Astrocyte of the cerebellum (primary cell): ENCODE data around the gene SNTA1.

Source experiments
- DNase-seq: peaks from one replicate; pipeline ENCODE4 v3.0.0-alpha.2; 2011; ENCODE audit warnings: low read depth
- H3K4me3 ChIP-seq: 2 replicates; pipeline ENCODE4 v1.5.1; 2011; ENCODE audit warnings: mild to moderate bottlenecking, low read depth, low read length, moderate library complexity
- CTCF ChIP-seq: IDR thresholded peaks from 2 replicates; pipeline ENCODE4 v1.5.1; 2012; ENCODE audit warnings: low read length, low read depth, moderate library complexity, mild to moderate bottlenecking; ENCODE audit errors: missing control alignments
- in situ Hi-C: cut with HindIII; loops from 2 replicates; pipeline ENCODE4 v1.10.0; 2017; ENCODE audit warnings: low sequenced_read_pairs

Gene SNTA1

GRCh38 chr20:33407251-33407650, 36.3 kb downstream of the SNTA1 start:
- H3K4me3 ChIP-seq = no peak overlapping the region
- DNase-seq = no peak
- in situ Hi-C loops = no loop called here
- no peak for TF ChIP-seq CTCF

DNA sequence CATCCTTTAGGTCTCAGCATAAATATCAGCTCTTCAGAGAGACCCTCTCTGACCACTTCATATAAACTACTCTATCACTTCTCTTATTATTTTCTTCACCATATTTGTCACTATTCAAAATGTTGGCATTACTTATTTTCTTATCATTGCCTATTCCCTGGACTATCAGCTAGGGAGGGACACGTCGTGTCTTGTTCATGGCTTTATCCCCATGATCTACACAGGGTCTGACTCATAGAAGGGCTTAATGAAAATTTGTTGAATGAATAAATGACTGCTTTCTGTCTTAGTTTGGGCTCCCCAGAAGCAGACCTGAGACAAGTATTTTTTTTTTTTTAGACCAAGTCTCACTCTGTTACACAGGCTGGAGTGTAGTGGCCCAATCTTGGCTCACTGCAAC, 39.3 kb downstream of the SNTA1 start:
- H3K4me3 ChIP-seq = no peak overlapping the region
- no peak for DNase-seq
- in situ Hi-C loops = no loop called here
- TF ChIP-seq CTCF = no peak

GRCh38 chr20:33401921-33402369, 41.6 kb downstream of the SNTA1 start:
- TF ChIP-seq CTCF = no peak
- DNase-seq = no peak
- peak overlapping the region; percentile 99 for H3K4me3 ChIP-seq
- in situ Hi-C loops = no loop called here

DNA sequence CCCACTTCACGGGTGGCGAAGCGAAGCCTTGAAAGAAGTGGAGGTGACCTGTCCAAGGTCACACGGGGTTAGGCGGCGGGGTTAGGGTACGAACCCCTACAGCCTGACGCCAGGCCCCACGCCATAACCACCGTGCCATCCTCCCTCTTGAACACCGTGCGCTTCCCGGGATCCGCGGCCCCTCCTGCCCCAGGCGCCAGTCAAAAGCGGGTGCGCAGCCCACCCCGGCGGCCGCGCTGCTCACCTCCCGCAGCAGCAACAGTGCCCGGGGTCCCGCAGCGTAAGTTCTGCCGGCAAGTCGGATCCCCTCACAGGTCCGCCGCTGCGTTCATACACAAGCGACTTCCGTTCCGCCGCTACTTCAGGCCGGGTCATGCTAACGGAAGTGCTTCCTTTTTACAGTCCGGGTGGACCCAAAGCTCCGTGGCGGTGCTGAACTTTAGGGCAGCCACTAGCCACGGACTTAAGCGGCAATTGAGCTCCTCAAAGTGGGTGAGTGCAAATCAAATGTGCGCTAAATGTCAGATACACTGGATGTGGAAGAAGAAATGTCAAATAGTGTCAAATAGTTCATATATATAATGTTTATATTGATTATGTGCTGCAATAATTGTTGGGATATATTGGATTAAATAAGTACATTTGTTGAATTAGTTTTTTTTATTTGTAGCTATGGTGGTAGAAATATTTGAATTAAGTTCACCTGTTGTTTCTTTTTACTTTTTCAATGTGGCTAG, 42.2 kb downstream of the SNTA1 start, which contains the start of gene CDK5RAP1:
TSS of gene CDK5RAP1 (minus strand) at position 336 of the 737 bp plus-strand sequence. CDS start 4,455 bp downstream, outside the sequence.
- TF ChIP-seq CTCF = no peak
- DNase-seq = peak; percentile 83
- peak within 1 kb of the TSS; percentile 99 for H3K4me3 ChIP-seq
- in situ Hi-C loops = no loop called here

GRCh38 chr20:33400812-33401183, 42.8 kb downstream of the SNTA1 start:
- no peak for DNase-seq
- H3K4me3 ChIP-seq = peak overlapping the region; percentile 99
- in situ Hi-C loops = no loop called here
- TF ChIP-seq CTCF = peak; percentile 28

GRCh38 chr20:33399924-33400323, 43.6 kb downstream of the SNTA1 start:
- in situ Hi-C loops = no loop called here
- H3K4me3 ChIP-seq = no peak overlapping the region
- DNase-seq = no peak
- TF ChIP-seq CTCF = no peak

GRCh38 chr20:33394718-33395117, 48.8 kb downstream of the SNTA1 start:
- no peak for TF ChIP-seq CTCF
- no peak overlapping the region for H3K4me3 ChIP-seq
- in situ Hi-C loops = no loop called here
- no peak for DNase-seq
